Uterus (tissue), 4 donors: Measurements from ENCODE around the gene CD320. TPM values are rescaled to one million over a fixed set of nuclear protein-coding genes. Genes with fewer than 3 reads are reported as not detected.

ENCODE experiments used
- DNase-seq, 2 donors: peaks; one replicate each; pipeline ENCODE4 v3.0.0-alpha.2; 2019 to 2020
- H3K27ac ChIP-seq, 2 donors: fragments of 200-600 bp; sonication (generic); 1 replicate in 1 of 2; 2 replicates in 1 of 2; pipeline ENCODE4 v1.5.1; 2016 to 2018
- H3K27me3 ChIP-seq, 2 donors: fragments of 200-600 bp; sonication (generic); one replicate each; pipeline ENCODE4 v1.5.1; 2018 to 2019; ENCODE audit warnings: control low read depth in 1 of 2
- H3K36me3 ChIP-seq, 2 donors: fragments of 200-600 bp; sonication (generic); one replicate each; pipeline ENCODE4 v1.5.1; 2019; ENCODE audit warnings: control low read depth in 1 of 2
- H3K4me1 ChIP-seq, 2 donors: fragments of 200-600 bp; sonication (generic); one replicate each; pipeline ENCODE4 v1.5.1; 2018 to 2019; ENCODE audit warnings: control low read depth in 1 of 2
- H3K4me3 ChIP-seq, 2 donors: fragments of 200-600 bp; sonication (generic); 1 replicate in 1 of 2; 2 replicates in 1 of 2; pipeline ENCODE4 v1.5.1; 2018 to 2019; ENCODE audit warnings: mild to moderate bottlenecking in 1 of 2
- H3K9me3 ChIP-seq, 2 donors: fragments of 200-600 bp; sonication (generic); one replicate each; pipeline ENCODE4 v1.5.1; 2019; ENCODE audit warnings: control low read depth in 1 of 2
- CTCF ChIP-seq, 4 experiments: fragments of 200-600 bp in 2 of 4; fragments of 450-650 bp in 2 of 4; sonication (generic) in 2 of 4; IDR thresholded peaks; one replicate each; pipeline ENCODE4 v1.5.1; 2016 to 2019; ENCODE audit warnings: antibody characterized with exemption in 4 of 4, mild to moderate bottlenecking in 2 of 4, moderate library complexity in 1 of 4
- POLR2A ChIP-seq, 2 donors: fragments of 450-650 bp; IDR thresholded peaks; one replicate each; pipeline ENCODE4 v1.6.1; 2016; ENCODE audit warnings: antibody characterized with exemption in 2 of 2, mild to moderate bottlenecking in 1 of 2, moderate library complexity in 1 of 2
- intact Hi-C: fragments of 100-400 bp; cut with DNase I; formaldehyde crosslinking; loops from one replicate; pipeline ENCODE4 v1.15.1; 2023; ENCODE audit warnings: low total_unique reads
- total RNA-seq, 4 donors: library from RNA; depleted of rRNA in 3 of 4; stranded (reverse); fragments of >200 nt in 3 of 4; gene quantifications; one replicate each; pipeline versions ENCODE4 v1.1.0 to v1.2.4, GENCODE V29; 2014 to 2023
- donor health status: DM: yes; HTN: yes; CAD: no.

The CD320 gene
- total RNA-seq, 4 donors from 2014 or later: 15.0 to 72.0 (median 26.2) TPM

- Histone ChIP-seq H3K27ac (no peak overlapping the region), H3K9me3 (no peaks in the 10 kb centered on the region), H3K36me3 (no peaks in the 10 kb centered on the region), H3K27me3 (peaks cover 0 to 14% of the 10 kb centered on the region in 2 donors), H3K4me1 (peaks cover 0 to 16% of the 10 kb centered on the region in 2 donors), H3K4me3 (no peak overlapping the region)
- DNase-seq: no peak
- TF ChIP-seq CTCF (IDR thresholded peaks at IDR 0.05) (no peak), POLR2A (IDR thresholded peaks at IDR 0.05) (no peak)
- intact Hi-C loops: no loop called here
These were observed 26.5 kb upstream of the CD320 start for GRCh38 chr19:8334458-8335342.

- H3K4me3 ChIP-seq: no peak overlapping the region
- H3K9me3 ChIP-seq: no peaks in the 10 kb centered on the region
- H3K27ac ChIP-seq: no peak overlapping the region
- H3K27me3 ChIP-seq: peaks cover 0 to 14% of the 10 kb centered on the region in 2 donors
- TF ChIP-seq CTCF (IDR thresholded peaks at IDR 0.05) (no peak), POLR2A (IDR thresholded peaks at IDR 0.05) (no peak)
- no peak for DNase-seq
- peaks cover 0 to 16% of the 10 kb centered on the region in 2 donors for H3K4me1 ChIP-seq
- H3K36me3 ChIP-seq: no peaks in the 10 kb centered on the region
- intact Hi-C loops: no loop called here
These were observed 25.8 kb upstream of the CD320 start for GRCh38 chr19:8333767-8334457.

GRCh38 chr19:8332976-8333766 is 25.0 kb upstream of the CD320 start:
- no peak for TF ChIP-seq POLR2A (IDR thresholded peaks at IDR 0.05)
- no peak for TF ChIP-seq CTCF (IDR thresholded peaks at IDR 0.05)
- Histone ChIP-seq H3K9me3 (no peaks in the 10 kb centered on the region), H3K4me3 (no peak overlapping the region), H3K36me3 (no peaks in the 10 kb centered on the region), H3K27me3 (peaks cover 0 to 14% of the 10 kb centered on the region in 2 donors), H3K27ac (no peak overlapping the region), H3K4me1 (peaks cover 0 to 16% of the 10 kb centered on the region in 2 donors)
- DNase-seq: no peak
- intact Hi-C loops: no loop called here

GRCh38 chr19:8331263-8331845 is 23.2 kb upstream of the CD320 start:
- TF ChIP-seq POLR2A (IDR thresholded peaks at IDR 0.05) (no peak), CTCF (IDR thresholded peaks at IDR 0.05) (no peak)
- Histone ChIP-seq H3K36me3 (no peaks in the 10 kb centered on the region), H3K9me3 (no peaks in the 10 kb centered on the region), H3K27ac (no peak overlapping the region), H3K4me3 (no peak overlapping the region), H3K27me3 (peaks cover 0 to 14% of the 10 kb centered on the region in 2 donors), H3K4me1 (peaks cover 0 to 16% of the 10 kb centered on the region in 2 donors)
- intact Hi-C loops: no loop called here
- no peak for DNase-seq
